Testis (tissue), 3 donors: ENCODE results near the gene TSLP. TPM values are rescaled to one million over a fixed set of nuclear protein-coding genes. Genes with fewer than 3 reads are reported as not detected.

Experiments used
- DNase-seq: peaks from one replicate; pipeline ENCODE4 v3.0.0-alpha.2; 2019
- H3K27ac ChIP-seq, 2 donors: fragments of 200-600 bp; sonication (generic); one replicate each; pipeline ENCODE4 v1.5.1; 2019
- H3K27me3 ChIP-seq: fragments of 200-600 bp; sonication (generic); one replicate; pipeline ENCODE4 v1.5.1; 2019
- H3K36me3 ChIP-seq: fragments of 200-600 bp; sonication (generic); one replicate; pipeline ENCODE4 v1.5.1; 2017; ENCODE audit warnings: low read depth; ENCODE audit errors: missing control alignments
- H3K4me1 ChIP-seq: fragments of 200-600 bp; sonication (generic); one replicate; pipeline ENCODE4 v1.5.1; 2019
- H3K4me3 ChIP-seq, 2 donors: fragments of 200-600 bp; sonication (generic); one replicate each; pipeline ENCODE4 v1.5.1; 2017 to 2019
- H3K9me3 ChIP-seq: fragments of 200-600 bp; sonication (generic); one replicate; pipeline ENCODE4 v1.5.1; 2017
- CTCF ChIP-seq, 3 experiments: fragments of 450-650 bp in 2 of 3; fragments of 200-600 bp in 1 of 3; sonication (generic) in 1 of 3; IDR thresholded peaks; one replicate each; pipeline ENCODE4 v1.5.1; 2016 to 2019; ENCODE audit warnings: antibody characterized with exemption in 3 of 3, mild to moderate bottlenecking in 2 of 3, moderate library complexity in 1 of 3
- POLR2A ChIP-seq: fragments of 450-650 bp; IDR thresholded peaks from one replicate; pipeline ENCODE4 v1.6.1; 2017; ENCODE audit warnings: antibody characterized with exemption, mild to moderate bottlenecking, moderate library complexity
- WGBS, 2 donors: methylation state at CpG; one replicate each; pipeline ENCODE4 v1.1.5; 2018; 5-methylcytosine and 5-hydroxymethylcytosine counted together
- intact Hi-C: fragments of 100-400 bp; cut with DNase I; formaldehyde crosslinking; loops from one replicate; pipeline ENCODE4 v1.15.1; 2023; ENCODE audit warnings: low total_unique reads
- polyA plus RNA-seq: library from polyadenylated mRNA; stranded (reverse); fragments of 350-450 nt; fragmentation: Illumina TruSeq; extraction: RNeasy Lipid Tissue Mini Kit (QIAGEN cat#74804); gene quantifications from one replicate; pipeline ENCODE4 v1.2.3, GENCODE V29; 2014; ENCODE audit warnings: low read depth, low replicate concordance; ENCODE audit not compliant: insufficient read depth
- total RNA-seq, 2 donors: library from RNA; depleted of rRNA; stranded (reverse); fragments of >200 nt; gene quantifications; one replicate each; pipeline ENCODE4 v1.2.3, GENCODE V29; 2016

The TSLP gene
- total and polyA plus RNA-seq, 3 donors from 2014 or later: 1.2 to 1.7 (median 1.7) TPM

DNA sequence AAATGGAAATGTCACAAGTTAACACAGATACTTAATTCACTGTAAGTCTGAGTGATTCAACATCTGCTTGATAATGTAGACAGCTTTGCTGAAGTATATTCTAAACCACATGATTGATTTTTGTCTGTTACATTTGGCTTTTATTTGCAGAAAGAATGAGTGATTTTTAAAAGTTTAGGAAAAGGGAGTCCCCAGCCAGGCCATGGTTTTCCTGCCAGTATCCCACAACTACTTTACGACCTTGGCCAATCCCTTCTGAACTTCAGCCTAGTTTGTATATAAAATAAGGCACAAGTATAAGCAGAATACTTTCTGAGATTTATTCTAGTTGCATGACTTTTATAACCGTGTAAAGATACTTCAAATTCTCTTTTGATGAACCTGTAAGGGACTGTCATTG is 47.7 kb downstream of the TSLP start:
- Histone ChIP-seq H3K9me3 (no peaks in the 10 kb centered on the region), H3K27me3 (no peaks in the 10 kb centered on the region), H3K4me3 (no peak overlapping the region), H3K36me3 (no peaks in the 10 kb centered on the region), H3K27ac (no peak overlapping the region), H3K4me1 (no peaks in the 10 kb centered on the region)
- no peak for TF ChIP-seq CTCF (IDR thresholded peaks at IDR 0.05)
- TF ChIP-seq POLR2A: no peak
- no peak for DNase-seq
- 55 to 63% methylated on average over 2 of the region's 2 CpGs for WGBS, 2 donors
- intact Hi-C loops: no loop called here

DNA sequence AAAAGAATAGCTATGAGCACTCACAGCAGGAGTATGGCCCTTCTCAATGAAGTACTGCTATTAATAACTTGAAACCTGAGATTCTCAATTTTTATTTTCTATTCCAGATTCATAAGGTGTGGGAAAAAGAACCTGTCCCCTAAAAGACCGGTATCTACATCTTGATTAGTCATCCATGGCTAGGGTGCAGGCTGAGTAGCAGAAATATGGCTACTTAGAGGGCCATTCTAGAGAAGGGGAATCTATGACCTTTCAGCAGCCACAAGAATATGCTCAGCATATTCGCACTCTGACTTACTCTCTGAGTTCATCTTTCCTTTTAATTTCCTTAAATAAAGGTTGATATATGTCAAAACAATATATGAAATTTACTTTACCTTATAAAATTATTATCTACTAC is 48.3 kb downstream of the TSLP start:
- intact Hi-C loops: no loop called here
- no peaks in the 10 kb centered on the region for H3K27me3 ChIP-seq
- no peak overlapping the region for H3K27ac ChIP-seq
- H3K4me1 ChIP-seq: no peaks in the 10 kb centered on the region
- H3K36me3 ChIP-seq: no peaks in the 10 kb centered on the region
- no peak overlapping the region for H3K4me3 ChIP-seq
- no peak for DNase-seq
- 97% methylated on average over 2 of the region's 2 CpGs for WGBS, 2 donors
- TF ChIP-seq CTCF (IDR thresholded peaks at IDR 0.05): no peak
- no peak for TF ChIP-seq POLR2A
- no peaks in the 10 kb centered on the region for H3K9me3 ChIP-seq

DNA sequence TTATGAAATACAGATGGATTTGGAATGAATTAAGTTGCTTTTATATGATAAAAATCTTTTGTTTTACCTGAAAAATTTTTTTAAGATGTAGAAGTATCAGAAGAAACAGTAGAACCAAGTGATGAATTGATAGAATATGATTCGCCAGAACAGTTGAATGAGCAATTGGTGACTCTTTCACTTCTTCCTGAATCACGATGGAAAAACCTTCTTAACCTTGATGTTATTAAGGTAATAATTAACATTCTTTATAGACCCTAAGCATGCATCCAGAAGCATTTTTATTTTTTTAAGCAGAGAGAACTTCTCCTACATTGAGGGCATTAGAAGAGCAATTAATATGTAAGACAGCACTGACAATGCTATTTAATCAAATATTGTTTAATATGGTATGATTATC is 49.4 kb downstream of the TSLP start:
- Histone ChIP-seq H3K4me1 (no peaks in the 10 kb centered on the region), H3K36me3 (no peaks in the 10 kb centered on the region), H3K4me3 (no peak overlapping the region), H3K27ac (no peak overlapping the region), H3K27me3 (no peaks in the 10 kb centered on the region), H3K9me3 (no peaks in the 10 kb centered on the region)
- no peak for DNase-seq
- intact Hi-C loops: no loop called here
- TF ChIP-seq POLR2A (no peak), CTCF (IDR thresholded peaks at IDR 0.05) (no peak)
- WGBS, 2 donors: 83 to 89% methylated on average over 2 of the region's 2 CpGs

- TF ChIP-seq POLR2A: no peak
- no peak for TF ChIP-seq CTCF (IDR thresholded peaks at IDR 0.05)
- Histone ChIP-seq H3K9me3 (no peaks in the 10 kb centered on the region), H3K4me3 (no peak overlapping the region), H3K27ac (no peak overlapping the region), H3K27me3 (no peaks in the 10 kb centered on the region), H3K4me1 (no peaks in the 10 kb centered on the region), H3K36me3 (no peaks in the 10 kb centered on the region)
- DNase-seq: no peak
- intact Hi-C loops: no loop called here
Observed at GRCh38 chr5:111121926-111122325, 50.4 kb downstream of the TSLP start.

GRCh38 chr5:111122398-111122797 is 50.9 kb downstream of the TSLP start:
- Histone ChIP-seq H3K27me3 (no peaks in the 10 kb centered on the region), H3K36me3 (no peaks in the 10 kb centered on the region), H3K4me3 (no peak overlapping the region), H3K9me3 (no peaks in the 10 kb centered on the region), H3K4me1 (no peaks in the 10 kb centered on the region), H3K27ac (no peak overlapping the region)
- TF ChIP-seq CTCF (IDR thresholded peaks at IDR 0.05) (no peak), POLR2A (no peak)
- intact Hi-C loops: no loop called here
- no peak for DNase-seq
- WGBS, 2 donors: 71 to 76% methylated on average over 2 of the region's 2 CpGs
